HCT116 (cell line): ENCODE measurements around the gene GAPT. TPM values are rescaled to one million over a fixed set of nuclear protein-coding genes. Genes with fewer than 3 reads are reported as not detected.
A peak's percentile ranks its signal among the peaks of the same experiment; 100 is the strongest.

Experiments used
- ATAC-seq: fragments of 200-7000 bp; cut with Tn5 transposase; 2 replicates; pipeline ENCODE4 v1.9.1; 2020; ENCODE audit warnings: mild to moderate bottlenecking, moderate library complexity
- BruUV-seq: library from RNA; stranded (reverse); fragments of 400-500 nt; replicated peaks from 2 replicates; lab custom pipeline; 2021; lab: Mats Ljungman, UMichigan
- CTCF ChIA-PET: fragments of 300-600 bp; sonication (Branson Sonifier 250); formaldehyde crosslinking; loops from one replicate; lab custom pipeline; 2021; ENCODE audit warnings: antibody characterized with exemption; lab: Charles Lee
- POLR2A ChIA-PET: fragments of 300-600, 350-600 bp; sonication (Branson Sonifier 250); formaldehyde crosslinking; loops from one replicate; lab custom pipeline; 2021; ENCODE audit warnings: antibody characterized with exemption; lab: Charles Lee
- RAD21 ChIA-PET, 2 experiments: fragments of 300-600 bp; sonication (Branson Sonifier 250); formaldehyde crosslinking; loops; one replicate each; lab custom pipeline; 2023; ENCODE audit warnings: low total read pairs in 2 of 2; ENCODE audit not compliant: uncharacterized antibody in 2 of 2, unreplicated experiment in 2 of 2, low non-redundant PET in 1 of 2; lab: Charles Lee
- DNase-seq: peaks from one replicate; pipeline ENCODE4 v3.0.0-alpha.2; 2010; ENCODE audit warnings: low read depth, low spot score
- H2AFZ ChIP-seq: fragments of 200-600 bp; shearing (Covaris generic), sonication (generic); 2 replicates; pipeline ENCODE4 v1.6.1; 2017; ENCODE audit warnings: low read depth, mixed run types, mixed read lengths, antibody characterized with exemption, low read length; ENCODE audit not compliant: poor library complexity, severe bottlenecking
- H3K27ac ChIP-seq: 2 replicates; pipeline ENCODE4 v1.5.1; 2012; ENCODE audit warnings: low read depth, low read length
- H3K27me3 ChIP-seq: fragments of 200-600 bp; sonication (generic); 2 replicates; pipeline ENCODE4 v1.6.1; 2016; ENCODE audit warnings: mixed run types, low read length, mixed read lengths; ENCODE audit not compliant: insufficient read depth
- H3K36me3 ChIP-seq, 2 experiments: fragments of 200-500 bp in 1 of 2; fragments of 200-600 bp in 1 of 2; sonication (Bioruptor generic) in 1 of 2; sonication (generic) in 1 of 2; 2 replicates each; pipeline versions ENCODE4 v1.5.1 to v1.6.1; 2014 to 2016; ENCODE audit warnings: low read length in 2 of 2, inconsistent platforms in 1 of 2, mixed read lengths in 1 of 2, mixed run types in 1 of 2; ENCODE audit not compliant: insufficient read depth in 2 of 2, control insufficient read depth in 1 of 2
- H3K4me1 ChIP-seq, 2 experiments: fragments of 200-600 bp in 1 of 2; sonication (generic) in 1 of 2; 2 replicates each; pipeline versions ENCODE4 v1.5.1 to v1.6.1; 2012 to 2017; ENCODE audit warnings: low read length in 2 of 2, inconsistent platforms in 1 of 2, mild to moderate bottlenecking in 1 of 2, mixed read lengths in 1 of 2, mixed run types in 1 of 2, moderate library complexity in 1 of 2; ENCODE audit not compliant: insufficient read depth in 2 of 2, control insufficient read depth in 1 of 2
- H3K4me2 ChIP-seq: fragments of 200-600 bp; sonication (generic); 2 replicates; pipeline ENCODE4 v1.6.1; 2017; ENCODE audit warnings: mixed run types, low read length, mixed read lengths
- H3K4me3 ChIP-seq, 2 experiments: fragments of 200-600 bp in 1 of 2; sonication (generic) in 1 of 2; replicated peaks in 1 of 2; 2 replicates each; pipeline ENCODE4 v1.5.1; 2011 to 2016; ENCODE audit warnings: low read length in 2 of 2, control low read depth in 1 of 2, low read depth in 1 of 2, mild to moderate bottlenecking in 1 of 2, mixed read lengths in 1 of 2, mixed run types in 1 of 2
- H3K79me2 ChIP-seq: fragments of 200-600 bp; sonication (generic); 2 replicates; pipeline ENCODE4 v1.6.1; 2017; ENCODE audit warnings: mild to moderate bottlenecking, mixed run types, low read length, moderate library complexity, mixed read lengths; ENCODE audit not compliant: insufficient read depth
- H3K9ac ChIP-seq: fragments of 200-600 bp; sonication (generic); 2 replicates; pipeline ENCODE4 v1.6.1; 2016; ENCODE audit warnings: low read length, mixed read lengths
- H3K9me2 ChIP-seq: fragments of 200-600 bp; sonication (generic), shearing (Covaris generic); 2 replicates; pipeline ENCODE4 v1.6.1; 2017; ENCODE audit warnings: mixed run types, mild to moderate bottlenecking, moderate library complexity; ENCODE audit not compliant: insufficient read depth
- H3K9me3 ChIP-seq, 2 experiments: fragments of 200-500 bp in 1 of 2; fragments of 200-600 bp in 1 of 2; sonication (Bioruptor generic) in 1 of 2; sonication (generic) in 1 of 2; 2 replicates each; pipeline ENCODE4 v1.6.1; 2014 to 2017; ENCODE audit warnings: low read length in 2 of 2, mixed read lengths in 2 of 2, inconsistent platforms in 1 of 2, low read depth in 1 of 2, mild to moderate bottlenecking in 1 of 2, mixed run types in 1 of 2, moderate library complexity in 1 of 2; ENCODE audit not compliant: control insufficient read depth in 1 of 2, insufficient read depth in 1 of 2
- H4K20me1 ChIP-seq: fragments of 200-600 bp; sonication (generic), shearing (Covaris generic); 2 replicates; pipeline ENCODE4 v1.6.1; 2017; ENCODE audit warnings: mixed run types, mild to moderate bottlenecking, moderate library complexity; ENCODE audit not compliant: insufficient read depth
- CBX3 ChIP-seq: IDR thresholded peaks from 2 replicates; pipeline ENCODE4 v1.6.1; 2012; ENCODE audit warnings: low read depth
- CEBPB ChIP-seq: IDR thresholded peaks from 2 replicates; pipeline ENCODE4 v1.6.1; 2012; ENCODE audit warnings: low read depth
- ELF1 ChIP-seq: IDR thresholded peaks from 2 replicates; pipeline ENCODE4 v1.6.1; 2012; ENCODE audit warnings: low read depth, borderline replicate concordance
- EZH2phosphoT487 ChIP-seq: fragments of 200-600 bp; IDR thresholded peaks from 2 replicates; pipeline ENCODE4 v1.6.1; 2018; ENCODE audit warnings: antibody characterized with exemption, borderline replicate concordance
- RAD21 ChIP-seq: IDR thresholded peaks from 2 replicates; pipeline ENCODE4 v1.6.1; 2012; ENCODE audit warnings: low read depth, mild to moderate bottlenecking
- YY1 ChIP-seq: IDR thresholded peaks from 2 replicates; pipeline ENCODE4 v1.6.1; 2011; ENCODE audit warnings: low read length, low read depth, moderate library complexity, mild to moderate bottlenecking; ENCODE audit not compliant: insufficient replicate concordance; ENCODE audit errors: extremely low read depth
- ZFX ChIP-seq: fragments of 450-650 bp; IDR thresholded peaks from 2 replicates; pipeline ENCODE4 v1.6.1; 2017
- intact Hi-C: fragments of 100-400 bp; cut with micrococcal nuclease; formaldehyde crosslinking; loops from 2 replicates; pipeline ENCODE4 v1.10.0; 2022
- total RNA-seq: library from RNA; stranded (reverse); gene quantifications from one replicate; pipeline ENCODE4 v1.2.1, GENCODE V29; 2021; ENCODE audit not compliant: unreplicated experiment
- TF ChIP-seq, protein P1 (sequence below), 3 experiments: fragments of 200-600 bp in 1 of 3; sonication (generic) in 1 of 3; IDR thresholded peaks in 2 of 3; conservative IDR thresholded peaks in 1 of 3; 2 replicates each; pipeline ENCODE4 v1.5.1; 2012 to 2017; ENCODE audit warnings: low read depth in 2 of 3, low read length in 2 of 3, antibody characterized with exemption in 1 of 3, borderline replicate concordance in 1 of 3, control low read depth in 1 of 3, mild to moderate bottlenecking in 1 of 3, mixed read lengths in 1 of 3, mixed run types in 1 of 3, moderate library complexity in 1 of 3; ENCODE audit not compliant: insufficient read depth in 1 of 3
- TF ChIP-seq, protein P2 (sequence below): IDR thresholded peaks from 2 replicates; pipeline ENCODE4 v1.6.1; 2012

The GAPT gene
- total RNA-seq, 1 experiment from 2014 or later: not detected

DNA sequence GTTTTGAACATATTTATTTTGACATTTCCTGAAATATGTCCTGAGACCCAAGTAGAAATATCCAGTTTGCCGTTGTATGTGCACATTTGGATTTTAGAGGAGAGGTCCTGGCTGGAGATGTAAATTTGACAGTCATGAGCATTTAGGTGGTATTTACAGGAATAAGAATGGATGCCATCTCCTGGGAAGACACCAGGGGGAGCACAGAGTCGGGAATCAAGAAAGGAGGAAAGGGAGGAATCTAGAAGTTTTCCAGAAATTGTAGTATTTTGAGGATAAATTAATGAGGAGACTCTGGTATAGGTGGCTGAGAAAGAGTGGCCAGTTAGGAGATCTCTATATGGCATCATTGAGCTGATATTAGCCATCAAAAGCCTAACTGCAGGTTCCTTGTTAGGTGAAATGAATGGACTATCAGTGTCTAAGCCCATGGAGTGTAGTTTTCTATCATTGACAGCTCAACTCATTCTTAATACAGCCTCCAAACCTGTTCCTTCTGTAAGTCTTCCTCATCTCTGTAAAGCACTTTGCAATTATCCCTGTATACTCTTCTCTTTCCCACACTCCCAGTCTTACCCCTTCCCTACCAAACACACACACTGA lies 7.2 kb downstream of the GAPT start:
- Histone ChIP-seq H3K27ac (no peak overlapping the region), H3K79me2 (no peaks in the 10 kb centered on the region), H4K20me1 (no peaks in the 10 kb centered on the region), H3K36me3 (no peaks in the 10 kb centered on the region), H3K9me2 (no peaks in the 10 kb centered on the region), H3K9me3 (no peaks in the 10 kb centered on the region), H3K4me3 (no peak overlapping the region), H3K9ac (no peak overlapping the region), H2AFZ (no peak overlapping the region), H3K4me2 (no peak overlapping the region), H3K4me1 (no peaks in the 10 kb centered on the region), H3K27me3 (peaks cover 13% of the 10 kb centered on the region; the same call in 1 of the 2 replicates)
- ATAC-seq (peak; percentile 68), DNase-seq (peak; percentile 15)
- TF ChIP-seq, protein P1, sequence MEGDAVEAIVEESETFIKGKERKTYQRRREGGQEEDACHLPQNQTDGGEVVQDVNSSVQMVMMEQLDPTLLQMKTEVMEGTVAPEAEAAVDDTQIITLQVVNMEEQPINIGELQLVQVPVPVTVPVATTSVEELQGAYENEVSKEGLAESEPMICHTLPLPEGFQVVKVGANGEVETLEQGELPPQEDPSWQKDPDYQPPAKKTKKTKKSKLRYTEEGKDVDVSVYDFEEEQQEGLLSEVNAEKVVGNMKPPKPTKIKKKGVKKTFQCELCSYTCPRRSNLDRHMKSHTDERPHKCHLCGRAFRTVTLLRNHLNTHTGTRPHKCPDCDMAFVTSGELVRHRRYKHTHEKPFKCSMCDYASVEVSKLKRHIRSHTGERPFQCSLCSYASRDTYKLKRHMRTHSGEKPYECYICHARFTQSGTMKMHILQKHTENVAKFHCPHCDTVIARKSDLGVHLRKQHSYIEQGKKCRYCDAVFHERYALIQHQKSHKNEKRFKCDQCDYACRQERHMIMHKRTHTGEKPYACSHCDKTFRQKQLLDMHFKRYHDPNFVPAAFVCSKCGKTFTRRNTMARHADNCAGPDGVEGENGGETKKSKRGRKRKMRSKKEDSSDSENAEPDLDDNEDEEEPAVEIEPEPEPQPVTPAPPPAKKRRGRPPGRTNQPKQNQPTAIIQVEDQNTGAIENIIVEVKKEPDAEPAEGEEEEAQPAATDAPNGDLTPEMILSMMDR (IDR thresholded peaks at IDR 0.05 in 2 of 3, conservative IDR thresholded peaks at IDR 0.05 in 1 of 3; ENCODE audit: borderline replicate concordance in 1 of 3, insufficient read depth in 1 of 3, low read depth in 2 of 3, low read length in 2 of 3): peak; percentile 57 to 82 (median 80)
- TF ChIP-seq, protein P2, sequence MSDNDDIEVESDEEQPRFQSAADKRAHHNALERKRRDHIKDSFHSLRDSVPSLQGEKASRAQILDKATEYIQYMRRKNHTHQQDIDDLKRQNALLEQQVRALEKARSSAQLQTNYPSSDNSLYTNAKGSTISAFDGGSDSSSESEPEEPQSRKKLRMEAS: no peak
- TF ChIP-seq EZH2phosphoT487 (no peak), RAD21 (peak; percentile 68), ELF1 (no peak)
- ChIA-PET RAD21 (no interaction called here), POLR2A (no interaction called here), CTCF (interaction anchor here (1.2 to 9.9 kb wide), 3 partner anchors 350 to 511 kb away, joined by 3 to 83 read pairs (median 3); no protein-coding TSS in a partner anchor)
- intact Hi-C loops: loop anchor here (1.0 to 10.0 kb wide), 3 partner anchors 216 to 509 kb away; no protein-coding TSS in a partner anchor
- BruUV-seq: no TSS peak

DNA sequence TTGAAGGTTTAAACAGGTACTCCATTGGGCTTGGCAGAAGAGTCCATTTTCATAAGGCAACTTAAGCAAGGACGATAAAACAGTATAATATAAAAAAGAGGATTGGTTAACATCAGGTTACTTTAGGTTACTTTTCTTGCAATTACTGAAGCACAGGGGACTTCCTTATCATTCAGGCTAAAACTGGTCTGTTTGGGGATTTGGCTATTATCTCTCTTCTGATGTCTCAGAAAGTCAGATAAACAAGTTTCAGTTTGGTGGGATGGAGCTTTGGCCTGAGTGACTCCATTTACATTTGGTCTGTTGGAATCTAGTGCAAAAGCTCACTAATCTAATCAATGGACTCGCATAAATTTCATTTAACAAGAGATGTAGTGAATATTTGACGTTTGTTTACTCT lies 8.0 kb downstream of the GAPT start:
- CTCF ChIA-PET: interaction anchor here (1.2 to 9.9 kb wide), 2 partner anchors 349 to 353 kb away, joined by 3 to 83 read pairs; no protein-coding TSS in a partner anchor
- H3K9ac ChIP-seq: no peak overlapping the region
- intact Hi-C loops: loop anchor here (5.0 to 10.0 kb wide), 2 partner anchors 216 to 508 kb away; no protein-coding TSS in a partner anchor

More for the DNA sequence above, 8.0 kb downstream of the GAPT start:
- no TSS peak for BruUV-seq
- DNase-seq: no peak
- TF ChIP-seq CEBPB: no peak
- TF ChIP-seq ZFX: no peak
- no peak for TF ChIP-seq RAD21
- TF ChIP-seq CBX3: no peak
- TF ChIP-seq, protein P2: no peak
- no peak for TF ChIP-seq YY1
- TF ChIP-seq, all 23 proteins: peak for 0
- ChIA-PET RAD21 (no interaction called here), POLR2A (no interaction called here)
- no peak for ATAC-seq
- Histone ChIP-seq H3K9me3 (no peaks in the 10 kb centered on the region), H3K36me3 (no peaks in the 10 kb centered on the region), H3K4me1 (no peaks in the 10 kb centered on the region), H3K4me2 (no peak overlapping the region), H3K79me2 (no peaks in the 10 kb centered on the region), H4K20me1 (no peaks in the 10 kb centered on the region), H3K9me2 (no peaks in the 10 kb centered on the region), H3K27ac (no peak overlapping the region), H3K27me3 (peaks cover 19% of the 10 kb centered on the region; the same call in 1 of the 2 replicates), H2AFZ (no peak overlapping the region), H3K4me3 (no peak overlapping the region)
